GM20000 (cell line): Measurements from ENCODE around the gene PHLPP1.

ENCODE experiments used
- DNase-seq: peaks from one replicate; pipeline ENCODE4 v3.0.0; 2012; ENCODE audit warnings: low spot score
- CTCF ChIP-seq: IDR thresholded peaks from 2 replicates; pipeline ENCODE4 v1.5.1; 2012; ENCODE audit warnings: mild to moderate bottlenecking, control low read depth; ENCODE audit errors: extremely low read depth, missing control alignments

PHLPP1 gene

GRCh38 chr18:63028380-63028779 is 313.0 kb downstream of the PHLPP1 start:
- DNase-seq, result no peak
- TF ChIP-seq CTCF, result no peak
